Keratinocyte (primary cell): ENCODE data around the gene L1CAM. TPM values are rescaled to one million over a fixed set of nuclear protein-coding genes. Genes with fewer than 3 reads are reported as not detected.
A peak's percentile ranks its signal among the peaks of the same experiment; 100 is the strongest.

Experiments used
- DNase-seq: peaks from one replicate; pipeline ENCODE4 v3.0.0-alpha.2; 2011; ENCODE audit warnings: low read depth, missing footprints, low spot score
- FAIRE-seq: peaks from 2 replicates; lab custom pipeline; 2011; peaks lifted over from hg19 to GRCh38; lab: Jason Lieb, UNC
- H2AFZ ChIP-seq: 2 replicates; pipeline ENCODE4 v1.6.0; 2012; ENCODE audit warnings: low read length, control low read depth, inconsistent platforms; ENCODE audit not compliant: control insufficient read depth
- H3K27ac ChIP-seq: 2 replicates; pipeline ENCODE4 v1.5.1; 2011; ENCODE audit warnings: low read length; ENCODE audit not compliant: control insufficient read depth, insufficient read depth
- H3K27me3 ChIP-seq: 3 replicates; pipeline ENCODE4 v1.6.0; 2011; ENCODE audit warnings: low read length; ENCODE audit not compliant: control insufficient read depth, insufficient read depth; ENCODE audit errors: extremely low read depth
- H3K36me3 ChIP-seq, 2 experiments: 2 replicates in 1 of 2; 3 replicates in 1 of 2; pipeline ENCODE4 v1.5.1; 2011; ENCODE audit warnings: low read length in 2 of 2, mild to moderate bottlenecking in 1 of 2; ENCODE audit not compliant: control insufficient read depth in 2 of 2, insufficient read depth in 2 of 2; ENCODE audit errors: extremely low read depth in 1 of 2
- H3K4me1 ChIP-seq: 3 replicates; pipeline ENCODE4 v1.5.1; 2011; ENCODE audit warnings: low read length; ENCODE audit not compliant: control insufficient read depth, insufficient read depth; ENCODE audit errors: extremely low read depth
- H3K4me2 ChIP-seq: 3 replicates; pipeline ENCODE4 v1.6.0; 2011; ENCODE audit warnings: low read depth, low read length; ENCODE audit not compliant: control insufficient read depth, insufficient read depth; ENCODE audit errors: extremely low read depth
- H3K4me3 ChIP-seq, 3 experiments: fragments of 200-600 bp in 1 of 3; sonication (generic) in 1 of 3; 2 replicates in 2 of 3; 3 replicates in 1 of 3; pipeline ENCODE4 v1.5.1; 2011 to 2016; ENCODE audit warnings: low read length in 3 of 3, mild to moderate bottlenecking in 3 of 3, control low read depth in 2 of 3, inconsistent platforms in 1 of 3, low read depth in 1 of 3, mixed read lengths in 1 of 3, mixed run types in 1 of 3, moderate library complexity in 1 of 3; ENCODE audit not compliant: control insufficient read depth in 2 of 3, insufficient read depth in 2 of 3; ENCODE audit errors: extremely low read depth in 1 of 3
- H3K79me2 ChIP-seq: 2 replicates; pipeline ENCODE4 v1.6.0; 2012; ENCODE audit warnings: low read length; ENCODE audit not compliant: control insufficient read depth, insufficient read depth
- H3K9ac ChIP-seq: 3 replicates; pipeline ENCODE4 v1.6.0; 2011; ENCODE audit warnings: low read length; ENCODE audit not compliant: control insufficient read depth, insufficient read depth; ENCODE audit errors: extremely low read depth
- H3K9me1 ChIP-seq: 3 replicates; pipeline ENCODE4 v1.6.0; 2011; ENCODE audit warnings: low read length; ENCODE audit not compliant: control insufficient read depth, insufficient read depth; ENCODE audit errors: extremely low read depth
- H3K9me3 ChIP-seq: 2 replicates; pipeline ENCODE4 v1.5.1; 2012; ENCODE audit warnings: low read depth, low read length; ENCODE audit not compliant: control insufficient read depth
- H4K20me1 ChIP-seq: 3 replicates; pipeline ENCODE4 v1.6.0; 2011; ENCODE audit warnings: low read length; ENCODE audit not compliant: control insufficient read depth, insufficient read depth; ENCODE audit errors: extremely low read depth
- CTCF ChIP-seq, 3 experiments: IDR thresholded peaks in 1 of 3; conservative IDR thresholded peaks in 1 of 3; optimal IDR thresholded peaks in 1 of 3; 2 replicates in 2 of 3; 3 replicates in 1 of 3; pipeline versions ENCODE3 to v1.5.1; 2011; ENCODE audit warnings: low read length in 3 of 3, mild to moderate bottlenecking in 3 of 3, moderate library complexity in 2 of 3, control low read depth in 1 of 3, inconsistent platforms in 1 of 3; ENCODE audit not compliant: insufficient read depth in 2 of 3; ENCODE audit errors: extremely low read depth in 1 of 3
- EZH2 ChIP-seq: IDR thresholded peaks from one replicate; pipeline ENCODE4 v1.6.1; 2012; ENCODE audit warnings: inconsistent platforms, mild to moderate bottlenecking, low read length, moderate library complexity
- dilution Hi-C: fragments of 300-500 bp; cut with MboI; formaldehyde crosslinking; loops from one replicate; pipeline ENCODE4 v1.7.0; 2020; ENCODE audit warnings: low sequenced_read_pairs; ENCODE audit not compliant: extremely low pct_ligation_motif_present
- polyA plus RNA-seq, 5 experiments: library from polyadenylated mRNA; depleted of rRNA in 3 of 5; stranded (reverse) in 3 of 5; stranded (forward) in 1 of 5; unstranded in 1 of 5; fragments of >200 nt; gene quantifications; 1 replicate in 1 of 5; 2 replicates in 3 of 5; 3 replicates in 1 of 5; pipeline versions ENCODE4 v1.2.1 to v1.2.3, GENCODE V29; 2011 to 2012; ENCODE audit warnings: missing spikeins in 2 of 5, low read depth in 1 of 5, low replicate concordance in 1 of 5

L1CAM gene
- polyA plus RNA-seq, 1 donor (not counting 4 experiments of a cell fraction or from before 2014, with no cell fraction given): 18.2 TPM

DNA sequence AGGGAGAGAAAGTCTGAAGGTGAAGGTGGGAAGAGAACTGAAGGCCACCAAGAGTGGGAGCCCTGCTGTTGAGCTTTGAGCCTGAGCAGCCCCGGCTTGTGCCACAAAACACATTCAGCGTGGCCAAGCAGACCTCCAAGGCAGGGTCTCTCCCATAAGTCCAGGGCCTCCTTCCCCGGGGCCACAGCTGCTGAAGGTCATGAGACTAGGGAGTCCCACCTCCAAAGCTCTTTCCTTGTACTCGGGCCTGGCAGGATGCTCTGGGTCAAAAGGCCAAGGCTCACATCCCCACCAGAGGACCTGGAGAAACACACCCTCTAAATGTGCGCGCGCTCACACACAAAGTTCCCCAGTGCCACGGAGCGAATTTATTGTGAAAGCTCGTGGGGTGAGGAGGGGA, 43.6 kb upstream of the L1CAM start:
- Histone ChIP-seq H3K9ac (no peak overlapping the region), H3K9me1 (no peaks in the 10 kb centered on the region), H3K9me3 (no peaks in the 10 kb centered on the region), H3K4me3 (no peak overlapping the region), H3K27ac (no peak overlapping the region), H3K36me3 (peaks cover 6 to 9% of the 10 kb centered on the region in 2 experiments), H3K79me2 (peaks cover 26% of the 10 kb centered on the region), H3K27me3 (no peaks in the 10 kb centered on the region), H4K20me1 (no peaks in the 10 kb centered on the region), H2AFZ (no peak overlapping the region), H3K4me2 (no peak overlapping the region), H3K4me1 (peaks cover 14% of the 10 kb centered on the region)
- DNase-seq: no peak
- no peak for FAIRE-seq
- TF ChIP-seq CTCF (optimal IDR thresholded peaks at IDR 0.05 in 1 of 3, IDR thresholded peaks at IDR 0.05 in 1 of 3, conservative IDR thresholded peaks at IDR 0.05 in 1 of 3; ENCODE audit: extremely low read depth in 1 of 3, insufficient read depth in 2 of 3, low read length in 3 of 3): no peak
- TF ChIP-seq EZH2: no peak
- dilution Hi-C loops: no loop called here

- no peak overlapping the region for H3K9ac ChIP-seq
- DNase-seq (no peak), FAIRE-seq (no peak)
- no peaks in the 10 kb centered on the region for H3K9me3 ChIP-seq
- no peaks in the 10 kb centered on the region for H4K20me1 ChIP-seq
- no peak overlapping the region for H2AFZ ChIP-seq
- no peaks in the 10 kb centered on the region for H3K9me1 ChIP-seq
- dilution Hi-C loops: no loop called here
- no peak overlapping the region for H3K4me2 ChIP-seq
- no peak for TF ChIP-seq CTCF (optimal IDR thresholded peaks at IDR 0.05 in 1 of 3, IDR thresholded peaks at IDR 0.05 in 1 of 3, conservative IDR thresholded peaks at IDR 0.05 in 1 of 3; ENCODE audit: extremely low read depth in 1 of 3, insufficient read depth in 2 of 3, low read length in 3 of 3)
- no peak overlapping the region for H3K4me3 ChIP-seq
- H3K79me2 ChIP-seq: peaks cover 18% of the 10 kb centered on the region
- peak overlapping the region; percentile 14 for H3K27ac ChIP-seq
- peaks cover 6 to 9% of the 10 kb centered on the region in 2 experiments for H3K36me3 ChIP-seq
- H3K27me3 ChIP-seq: no peaks in the 10 kb centered on the region
- peaks cover 12% of the 10 kb centered on the region for H3K4me1 ChIP-seq
Observed at GRCh38 chrX:153928846-153929245, 42.9 kb upstream of the L1CAM start.
